Kidney tubule cell (primary cell): ENCODE data around the gene FAM156B.
"Not testable (repeated sequence)": the region's sequence is repeated elsewhere in the genome, so short reads cannot be mapped to it uniquely, and the experiment has no call there.

Source experiments
- DNase-seq: peaks from one replicate; pipeline ENCODE4 v3.0.0-alpha.2; 2018; ENCODE audit warnings: low spot score

FAM156B gene

GRCh38 chrX:52923781-52924241, 26.7 kb downstream of the FAM156B start:
- peak; percentile 54 for DNase-seq

GRCh38 chrX:52930214-52930613, 33.1 kb downstream of the FAM156B start:
- not testable (repeated sequence) for DNase-seq

- no peak for DNase-seq
These were observed 36.1 kb downstream of the FAM156B start for GRCh38 chrX:52933213-52933612.

- no peak for DNase-seq
These were observed 37.0 kb downstream of the FAM156B start for GRCh38 chrX:52933976-52934703.

- DNase-seq, result peak; percentile 97
These were observed 37.8 kb downstream of the FAM156B start for GRCh38 chrX:52934704-52935469.

GRCh38 chrX:52935470-52935784, 38.3 kb downstream of the FAM156B start:
- DNase-seq, result peak; percentile 40

- DNase-seq, result not testable (repeated sequence)
These were observed 43.6 kb downstream of the FAM156B start for GRCh38 chrX:52940704-52941103.

- not testable (repeated sequence) for DNase-seq
These were observed 44.6 kb downstream of the FAM156B start for GRCh38 chrX:52941728-52942127.

- not testable (repeated sequence) for DNase-seq
These were observed 48.8 kb downstream of the FAM156B start for GRCh38 chrX:52945838-52946494.

GRCh38 chrX:52947501-52947900, 50.4 kb downstream of the FAM156B start:
- not testable (repeated sequence) for DNase-seq

- not testable (repeated sequence) for DNase-seq
These were observed 51.1 kb downstream of the FAM156B start for GRCh38 chrX:52948265-52948664.

GRCh38 chrX:52949325-52949724, 52.2 kb downstream of the FAM156B start:
- DNase-seq, result not testable (repeated sequence)

GRCh38 chrX:52949884-52950283, 52.8 kb downstream of the FAM156B start:
- not testable (repeated sequence) for DNase-seq
